Measurements from ENCODE around the gene HSPG2.

DNA sequence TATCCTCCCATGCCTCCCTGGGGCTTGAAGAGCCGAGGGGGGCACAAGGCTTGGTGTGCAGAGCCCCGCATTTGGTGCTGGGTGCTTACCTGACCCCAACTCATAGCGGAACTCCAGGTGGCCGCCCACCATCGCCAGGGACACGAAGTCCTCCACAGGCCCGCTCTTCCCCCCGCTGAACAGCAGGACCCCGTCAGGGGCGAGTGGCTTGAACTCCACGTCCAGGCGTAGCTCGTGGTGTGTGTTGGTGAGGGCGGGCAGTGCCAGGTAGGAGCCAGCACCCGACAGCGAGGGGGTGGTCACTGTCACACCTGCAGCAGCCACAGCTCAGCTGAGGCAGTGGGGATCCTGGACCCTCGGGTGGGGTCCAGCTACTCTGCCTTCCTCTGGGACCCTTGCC lies 107.8 kb downstream of the HSPG2 start:
- TF ChIP-seq, protein P1, sequence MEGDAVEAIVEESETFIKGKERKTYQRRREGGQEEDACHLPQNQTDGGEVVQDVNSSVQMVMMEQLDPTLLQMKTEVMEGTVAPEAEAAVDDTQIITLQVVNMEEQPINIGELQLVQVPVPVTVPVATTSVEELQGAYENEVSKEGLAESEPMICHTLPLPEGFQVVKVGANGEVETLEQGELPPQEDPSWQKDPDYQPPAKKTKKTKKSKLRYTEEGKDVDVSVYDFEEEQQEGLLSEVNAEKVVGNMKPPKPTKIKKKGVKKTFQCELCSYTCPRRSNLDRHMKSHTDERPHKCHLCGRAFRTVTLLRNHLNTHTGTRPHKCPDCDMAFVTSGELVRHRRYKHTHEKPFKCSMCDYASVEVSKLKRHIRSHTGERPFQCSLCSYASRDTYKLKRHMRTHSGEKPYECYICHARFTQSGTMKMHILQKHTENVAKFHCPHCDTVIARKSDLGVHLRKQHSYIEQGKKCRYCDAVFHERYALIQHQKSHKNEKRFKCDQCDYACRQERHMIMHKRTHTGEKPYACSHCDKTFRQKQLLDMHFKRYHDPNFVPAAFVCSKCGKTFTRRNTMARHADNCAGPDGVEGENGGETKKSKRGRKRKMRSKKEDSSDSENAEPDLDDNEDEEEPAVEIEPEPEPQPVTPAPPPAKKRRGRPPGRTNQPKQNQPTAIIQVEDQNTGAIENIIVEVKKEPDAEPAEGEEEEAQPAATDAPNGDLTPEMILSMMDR (IDR thresholded peaks at IDR 0.05; ENCODE audit: poor library complexity, severe bottlenecking): no peak
- no peak for TF ChIP-seq EZH2 (IDR thresholded peaks at IDR 0.05; ENCODE audit: borderline replicate concordance, insufficient read depth, low read length, poor library complexity, severe bottlenecking)
- TF ChIP-seq MXI1 (conservative IDR thresholded peaks at IDR 0.05; ENCODE audit: poor library complexity, severe bottlenecking): no peak
- TF ChIP-seq EP300 (conservative IDR thresholded peaks at IDR 0.05; ENCODE audit: poor library complexity, severe bottlenecking): no peak
- TF ChIP-seq, protein P2, sequence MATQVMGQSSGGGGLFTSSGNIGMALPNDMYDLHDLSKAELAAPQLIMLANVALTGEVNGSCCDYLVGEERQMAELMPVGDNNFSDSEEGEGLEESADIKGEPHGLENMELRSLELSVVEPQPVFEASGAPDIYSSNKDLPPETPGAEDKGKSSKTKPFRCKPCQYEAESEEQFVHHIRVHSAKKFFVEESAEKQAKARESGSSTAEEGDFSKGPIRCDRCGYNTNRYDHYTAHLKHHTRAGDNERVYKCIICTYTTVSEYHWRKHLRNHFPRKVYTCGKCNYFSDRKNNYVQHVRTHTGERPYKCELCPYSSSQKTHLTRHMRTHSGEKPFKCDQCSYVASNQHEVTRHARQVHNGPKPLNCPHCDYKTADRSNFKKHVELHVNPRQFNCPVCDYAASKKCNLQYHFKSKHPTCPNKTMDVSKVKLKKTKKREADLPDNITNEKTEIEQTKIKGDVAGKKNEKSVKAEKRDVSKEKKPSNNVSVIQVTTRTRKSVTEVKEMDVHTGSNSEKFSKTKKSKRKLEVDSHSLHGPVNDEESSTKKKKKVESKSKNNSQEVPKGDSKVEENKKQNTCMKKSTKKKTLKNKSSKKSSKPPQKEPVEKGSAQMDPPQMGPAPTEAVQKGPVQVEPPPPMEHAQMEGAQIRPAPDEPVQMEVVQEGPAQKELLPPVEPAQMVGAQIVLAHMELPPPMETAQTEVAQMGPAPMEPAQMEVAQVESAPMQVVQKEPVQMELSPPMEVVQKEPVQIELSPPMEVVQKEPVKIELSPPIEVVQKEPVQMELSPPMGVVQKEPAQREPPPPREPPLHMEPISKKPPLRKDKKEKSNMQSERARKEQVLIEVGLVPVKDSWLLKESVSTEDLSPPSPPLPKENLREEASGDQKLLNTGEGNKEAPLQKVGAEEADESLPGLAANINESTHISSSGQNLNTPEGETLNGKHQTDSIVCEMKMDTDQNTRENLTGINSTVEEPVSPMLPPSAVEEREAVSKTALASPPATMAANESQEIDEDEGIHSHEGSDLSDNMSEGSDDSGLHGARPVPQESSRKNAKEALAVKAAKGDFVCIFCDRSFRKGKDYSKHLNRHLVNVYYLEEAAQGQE (IDR thresholded peaks at IDR 0.05; ENCODE audit: borderline replicate concordance): no peak
- no peak for TF ChIP-seq RAD21 (conservative IDR thresholded peaks at IDR 0.05)
- no peak for TF ChIP-seq TAF1 (IDR thresholded peaks at IDR 0.05; ENCODE audit: low read depth)
- TF ChIP-seq POLR2AphosphoS5 (IDR thresholded peaks at IDR 0.05): no peak

Measured in neural cell (in vitro differentiated cells).